HG03095 (cell line): ENCODE results near the gene ART3.

ENCODE experiments used
- ATAC-seq: cut with Tn5 transposase; IDR thresholded peaks from one replicate; pipeline ENCODE4 v1.9.1; 2021; ENCODE audit warnings: moderate library complexity; ENCODE audit not compliant: unreplicated experiment

Gene ART3

DNA sequence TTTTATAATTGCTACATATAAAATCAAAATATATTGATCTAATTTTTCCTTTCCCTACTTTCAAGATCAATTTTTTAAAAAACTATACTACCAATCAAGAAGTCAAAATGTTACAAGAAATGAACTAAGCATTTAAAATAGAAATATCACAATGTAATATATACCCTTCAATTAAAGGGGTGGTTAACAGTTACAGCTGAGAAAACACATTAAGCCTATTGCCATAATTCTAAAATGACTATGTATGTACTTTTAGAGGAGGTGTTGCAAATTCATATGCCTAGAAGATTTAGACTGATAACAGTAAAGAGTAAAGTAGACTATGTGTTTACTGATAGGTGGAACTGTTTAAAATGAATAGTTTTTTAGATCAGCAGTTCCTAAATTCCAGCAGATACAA is 70.0 kb downstream of the ART3 start:
- no peak for ATAC-seq

DNA sequence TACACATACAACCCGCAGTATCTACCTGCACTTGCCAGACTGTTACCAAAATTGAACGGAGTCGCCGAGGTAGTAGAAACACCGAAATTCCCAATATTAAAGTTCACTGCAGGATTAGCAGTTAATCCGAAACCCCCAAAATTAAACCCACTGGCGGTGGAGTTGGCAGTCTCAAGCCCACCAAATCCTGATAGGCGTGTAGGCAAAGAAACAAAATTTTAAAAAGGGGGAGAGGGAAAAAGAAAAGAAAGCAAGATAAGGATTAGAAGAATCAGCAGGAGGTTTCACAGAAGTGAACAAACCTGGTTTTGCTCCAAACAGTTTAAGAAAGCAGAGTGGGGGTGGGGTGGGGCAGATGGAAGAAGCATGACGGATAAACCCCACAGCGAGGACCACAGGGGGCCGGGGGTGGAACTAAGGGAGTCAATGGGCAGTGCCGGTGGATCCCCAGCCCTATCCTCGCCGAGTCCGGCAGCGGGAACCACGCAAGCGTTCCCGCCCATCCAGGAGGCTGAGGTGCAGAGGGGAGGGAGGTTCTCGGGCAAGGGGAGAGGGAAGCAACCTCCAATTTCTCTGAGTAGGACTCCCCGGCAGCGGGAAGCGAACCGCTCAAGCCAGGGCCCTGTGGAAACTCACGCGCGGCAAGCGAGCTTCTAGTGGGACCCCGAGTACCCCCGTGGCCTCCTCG is 73.1 kb downstream of the ART3 start:
- ATAC-seq: peak; percentile 38

GRCh38 chr4:76148142-76148865 is 73.8 kb downstream of the ART3 start, which contains the start of gene NUP54:
TSS of gene NUP54 (minus strand) at chr4:76148397. CDS start at chr4:76148374, 23 bp downstream.
- peak; percentile 99 for ATAC-seq

DNA sequence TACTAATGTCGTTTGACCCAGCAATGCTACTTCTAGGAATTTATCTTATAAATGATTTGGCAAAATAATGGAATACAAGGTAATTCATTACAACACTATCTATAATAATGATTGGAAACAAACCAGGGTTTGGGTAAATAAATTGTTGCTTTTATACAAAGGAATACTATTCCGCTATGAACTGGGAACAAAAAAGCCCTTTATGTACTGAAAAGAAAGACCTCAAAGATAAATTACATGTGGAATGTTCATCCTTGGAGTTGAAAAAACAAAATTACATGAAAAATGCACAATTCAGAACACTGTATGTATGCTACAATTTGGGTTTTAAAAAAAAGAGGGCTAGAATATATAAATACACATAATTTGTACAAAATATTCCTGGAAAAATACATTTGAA is 78.8 kb downstream of the ART3 start:
- no peak for ATAC-seq

DNA sequence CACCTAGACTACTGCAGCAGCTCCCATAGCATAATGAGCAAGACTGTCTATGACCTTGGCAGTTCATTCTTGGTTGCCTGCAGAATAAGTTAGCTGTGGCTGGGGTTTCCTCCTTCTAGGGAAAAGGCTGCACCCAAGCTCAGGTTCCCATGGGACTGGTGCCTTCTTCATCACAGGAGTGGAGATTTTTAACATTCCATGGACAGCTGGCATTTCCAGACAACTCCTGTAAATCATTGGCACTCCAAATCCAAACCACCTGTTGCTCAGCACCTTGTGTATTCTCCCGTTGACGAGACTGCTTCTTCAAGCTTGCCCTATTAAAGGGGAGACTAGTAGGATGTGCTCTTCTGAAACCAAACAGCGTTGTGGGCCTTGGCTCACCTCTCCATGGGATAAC is 81.5 kb downstream of the ART3 start:
- ATAC-seq: no peak

DNA sequence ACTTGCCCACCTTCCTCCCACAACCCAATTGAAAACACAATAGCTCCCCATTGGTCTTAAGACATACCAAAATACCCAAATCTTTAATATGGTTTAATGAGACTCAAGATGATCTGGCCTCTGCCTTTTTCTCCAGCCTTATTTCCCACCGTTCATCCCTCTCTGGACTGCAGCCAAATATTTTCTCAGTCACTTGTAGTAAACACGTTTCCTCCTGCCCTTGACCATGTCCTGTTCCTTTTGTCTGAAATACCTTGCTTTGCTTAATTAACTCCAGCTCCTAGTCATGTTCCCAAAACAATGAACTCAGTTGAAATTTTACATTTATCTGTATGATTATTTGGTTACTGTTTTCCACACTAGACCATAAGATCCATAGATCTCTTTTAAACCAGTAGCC is 82.1 kb downstream of the ART3 start:
- no peak for ATAC-seq

DNA sequence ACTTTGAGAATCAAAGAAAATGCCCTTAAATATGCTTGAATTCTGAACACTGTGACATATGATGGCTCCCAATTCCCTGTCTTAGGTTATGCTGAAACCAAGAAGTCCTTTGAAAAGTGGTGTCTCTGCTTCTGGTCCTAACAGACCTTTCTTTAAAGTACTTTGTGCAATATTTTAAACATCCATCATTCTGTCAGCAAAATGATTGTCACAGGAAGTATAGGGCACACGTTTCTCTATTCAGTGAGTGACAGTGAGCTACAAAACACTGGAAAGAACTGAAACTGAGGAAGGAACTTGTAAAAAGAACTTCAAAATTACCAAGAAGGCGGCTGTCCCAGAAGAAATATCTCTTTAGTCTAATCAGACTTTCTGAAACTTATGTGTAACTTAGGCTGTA is 85.8 kb downstream of the ART3 start:
- ATAC-seq: no peak
